ENCODE results near the gene BICC1.

The BICC1 gene

DNA sequence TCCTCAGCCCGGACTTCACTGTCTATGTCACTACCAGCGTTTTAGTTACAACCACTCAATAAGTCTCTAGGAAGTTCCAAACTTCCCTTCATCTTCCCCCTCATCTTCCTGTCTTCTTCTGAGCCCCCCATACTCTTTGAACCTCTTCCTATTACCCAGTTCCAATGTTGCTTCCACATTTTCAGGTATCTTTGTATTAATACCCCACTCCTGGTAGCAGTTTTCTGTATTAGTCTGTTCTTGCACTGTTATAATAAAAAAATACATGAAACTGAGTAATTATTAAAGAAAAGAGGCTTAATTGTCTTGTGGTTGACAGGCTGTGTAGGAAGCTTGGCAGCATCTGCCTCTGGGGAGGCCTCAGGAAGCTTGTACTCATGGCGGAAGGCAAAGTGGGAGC lies 218.6 kb downstream of the BICC1 start:
- no peak for DNase-seq (ENCODE audit: low read depth)
- in situ Hi-C loops (cut with HindIII; ENCODE audit: low sequenced_read_pairs), result no loop called here
- H3K4me3 ChIP-seq (ENCODE audit: low read depth, low read length), result no peak overlapping the region
- TF ChIP-seq, protein P1, sequence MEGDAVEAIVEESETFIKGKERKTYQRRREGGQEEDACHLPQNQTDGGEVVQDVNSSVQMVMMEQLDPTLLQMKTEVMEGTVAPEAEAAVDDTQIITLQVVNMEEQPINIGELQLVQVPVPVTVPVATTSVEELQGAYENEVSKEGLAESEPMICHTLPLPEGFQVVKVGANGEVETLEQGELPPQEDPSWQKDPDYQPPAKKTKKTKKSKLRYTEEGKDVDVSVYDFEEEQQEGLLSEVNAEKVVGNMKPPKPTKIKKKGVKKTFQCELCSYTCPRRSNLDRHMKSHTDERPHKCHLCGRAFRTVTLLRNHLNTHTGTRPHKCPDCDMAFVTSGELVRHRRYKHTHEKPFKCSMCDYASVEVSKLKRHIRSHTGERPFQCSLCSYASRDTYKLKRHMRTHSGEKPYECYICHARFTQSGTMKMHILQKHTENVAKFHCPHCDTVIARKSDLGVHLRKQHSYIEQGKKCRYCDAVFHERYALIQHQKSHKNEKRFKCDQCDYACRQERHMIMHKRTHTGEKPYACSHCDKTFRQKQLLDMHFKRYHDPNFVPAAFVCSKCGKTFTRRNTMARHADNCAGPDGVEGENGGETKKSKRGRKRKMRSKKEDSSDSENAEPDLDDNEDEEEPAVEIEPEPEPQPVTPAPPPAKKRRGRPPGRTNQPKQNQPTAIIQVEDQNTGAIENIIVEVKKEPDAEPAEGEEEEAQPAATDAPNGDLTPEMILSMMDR (IDR thresholded peaks at IDR 0.05; ENCODE audit: low read depth, low read length, missing control alignments), result no peak

DNA sequence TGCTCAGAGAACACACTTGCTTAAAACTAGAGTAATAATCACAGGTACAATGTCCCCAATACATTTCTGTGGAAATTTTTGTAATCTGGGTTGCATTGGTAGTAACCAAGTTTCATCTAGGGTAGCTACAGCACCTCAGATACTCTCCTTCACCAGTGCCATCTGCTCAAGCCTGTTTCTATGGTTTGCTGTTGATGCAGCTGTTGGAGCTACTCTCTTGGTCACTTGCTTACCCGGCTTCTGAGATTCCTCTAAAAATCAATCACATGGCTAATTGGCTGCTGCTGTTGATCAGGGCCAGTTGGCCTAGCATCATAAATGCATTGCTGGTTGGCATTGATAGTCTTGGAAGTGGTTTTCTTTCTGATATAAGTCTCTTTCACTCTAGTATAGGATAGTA lies 220.8 kb downstream of the BICC1 start:
- TF ChIP-seq, protein P1 (IDR thresholded peaks at IDR 0.05; ENCODE audit: low read depth, low read length, missing control alignments), result no peak
- in situ Hi-C loops (cut with HindIII; ENCODE audit: low sequenced_read_pairs), result no loop called here

DNA sequence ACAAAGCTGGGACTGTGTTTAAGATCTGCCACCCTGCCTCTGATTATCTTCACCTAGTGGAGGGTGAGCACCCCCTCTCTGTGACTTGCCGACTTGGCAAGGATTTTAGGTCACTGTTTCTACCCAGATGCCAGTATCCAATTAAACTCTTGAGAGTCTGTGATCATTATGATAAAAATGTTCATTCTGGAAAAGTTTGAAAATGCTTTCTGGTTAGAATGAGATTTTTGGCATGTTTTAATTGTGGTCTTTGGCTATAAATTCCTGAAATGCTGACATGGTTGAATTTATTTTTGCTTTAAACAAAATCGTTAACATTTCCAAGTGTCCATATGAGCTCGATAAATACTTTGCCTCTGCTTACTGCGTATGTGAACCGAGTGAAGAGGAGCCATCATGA lies 221.4 kb downstream of the BICC1 start:
- in situ Hi-C loops (cut with HindIII; ENCODE audit: low sequenced_read_pairs), result no loop called here
- peak; percentile 43 for DNase-seq (ENCODE audit: low read depth)
- TF ChIP-seq, protein P1 (IDR thresholded peaks at IDR 0.05; ENCODE audit: low read depth, low read length, missing control alignments), result no peak
- no peak overlapping the region for H3K4me3 ChIP-seq (ENCODE audit: low read depth, low read length)

More for the DNA sequence above, 220.8 kb downstream of the BICC1 start:
- no peak for DNase-seq (ENCODE audit: low read depth)
- H3K4me3 ChIP-seq (ENCODE audit: low read depth, low read length), result no peak overlapping the region

DNA sequence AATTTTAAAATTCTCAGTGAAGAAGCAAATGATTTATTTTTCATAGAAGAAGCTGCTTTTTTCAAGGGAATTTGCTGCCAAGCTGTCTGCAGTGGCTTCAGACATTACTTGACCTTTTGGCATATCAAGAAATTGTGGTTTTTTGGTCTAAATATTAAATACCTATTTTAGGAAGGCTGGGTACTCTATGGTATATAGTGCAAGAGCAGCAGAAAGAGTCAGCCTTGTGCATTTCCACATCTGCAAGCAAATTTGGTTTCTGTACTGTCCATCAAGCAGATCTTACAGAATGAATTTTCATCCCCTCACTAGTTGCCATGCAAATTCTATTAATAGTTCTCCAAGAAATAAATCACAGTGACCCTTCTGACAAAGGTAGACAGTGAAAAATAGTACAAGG lies 222.0 kb downstream of the BICC1 start:
- DNase-seq (ENCODE audit: low read depth), result no peak
- TF ChIP-seq, protein P1 (IDR thresholded peaks at IDR 0.05; ENCODE audit: low read depth, low read length, missing control alignments), result no peak
- in situ Hi-C loops (cut with HindIII; ENCODE audit: low sequenced_read_pairs), result no loop called here
- H3K4me3 ChIP-seq (ENCODE audit: low read depth, low read length), result no peak overlapping the region

DNA sequence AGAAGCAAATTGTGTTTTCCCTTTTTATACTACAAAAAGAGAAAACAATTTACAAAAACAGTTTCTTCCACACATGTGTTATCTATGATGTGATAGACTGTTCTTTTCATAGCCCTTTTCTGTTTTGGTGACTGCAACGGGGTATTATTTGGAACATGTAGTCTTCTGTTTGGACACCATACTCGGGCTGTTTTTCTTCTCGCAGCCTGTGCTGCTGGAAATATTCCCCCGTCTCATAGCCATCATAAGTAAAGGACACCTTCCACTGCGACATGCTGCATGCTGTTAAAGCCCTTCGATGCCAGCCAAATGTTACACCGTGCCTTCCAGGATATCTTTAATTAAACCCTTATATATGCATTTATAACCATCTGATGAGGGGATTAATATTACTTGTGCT lies 222.4 kb downstream of the BICC1 start:
- in situ Hi-C loops (cut with HindIII; ENCODE audit: low sequenced_read_pairs), result no loop called here
- DNase-seq (ENCODE audit: low read depth), result no peak
- H3K4me3 ChIP-seq (ENCODE audit: low read depth, low read length), result no peak overlapping the region
- TF ChIP-seq, protein P1 (IDR thresholded peaks at IDR 0.05; ENCODE audit: low read depth, low read length, missing control alignments), result no peak

DNA sequence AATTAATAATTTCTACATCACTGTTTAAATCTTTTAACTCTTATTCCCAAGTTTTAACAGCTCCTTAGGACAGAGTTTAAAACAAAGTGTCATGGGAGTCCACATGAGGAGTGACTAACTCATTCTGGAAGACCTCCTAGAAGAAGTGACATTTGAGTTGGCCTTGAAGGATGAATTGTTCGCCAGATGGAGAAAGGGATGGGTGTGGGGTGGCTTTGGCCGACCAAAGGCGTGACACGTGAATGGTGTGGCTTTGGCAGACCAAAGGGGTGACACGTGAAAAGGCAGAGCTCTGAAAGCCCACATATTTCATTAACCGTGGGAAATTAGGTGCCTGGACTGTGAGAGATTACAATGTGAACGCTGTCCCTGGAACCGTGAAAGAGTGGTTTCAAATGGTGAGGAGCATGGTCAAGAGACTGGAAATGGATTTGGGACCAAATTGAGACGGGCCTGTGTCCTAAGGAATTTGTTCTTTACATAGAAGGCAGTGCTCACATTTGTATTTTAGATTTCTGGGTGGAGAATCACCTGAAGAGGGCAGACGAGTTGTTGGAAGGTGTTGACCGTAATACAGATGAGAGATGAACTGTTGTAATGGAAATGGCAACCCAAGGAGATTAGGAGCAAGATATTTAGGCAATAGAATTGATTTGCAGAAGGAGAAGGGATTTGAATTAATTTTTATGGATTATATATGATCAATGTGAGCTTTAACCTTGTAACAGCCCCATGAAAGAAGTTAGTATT lies 228.1 kb downstream of the BICC1 start:
- in situ Hi-C loops (cut with HindIII; ENCODE audit: low sequenced_read_pairs), result no loop called here
- DNase-seq (ENCODE audit: low read depth), result no peak
- no peak overlapping the region for H3K4me3 ChIP-seq (ENCODE audit: low read depth, low read length)
- TF ChIP-seq, protein P1 (IDR thresholded peaks at IDR 0.05; ENCODE audit: low read depth, low read length, missing control alignments), result no peak

Measured in astrocyte of the cerebellum (primary cell).